Brain microvascular endothelial cell (primary cell): Measurements from ENCODE around the gene BACH1.

ENCODE experiments used
- DNase-seq: peaks from one replicate; pipeline ENCODE4 v3.0.0-alpha.2; 2020
- H3K27ac ChIP-seq: fragments of 250-450 bp; sonication (Bioruptor Pico); 2 replicates; pipeline ENCODE4 v1.5.1; 2020; ENCODE audit warnings: mild to moderate bottlenecking, moderate library complexity
- H3K27me3 ChIP-seq: fragments of 250-450 bp; sonication (Bioruptor Pico); replicated peaks from 2 replicates; pipeline ENCODE4 v1.5.1; 2020; ENCODE audit warnings: mild to moderate bottlenecking
- H3K36me3 ChIP-seq: fragments of 250-450 bp; sonication (Bioruptor Pico); replicated peaks from 2 replicates; pipeline ENCODE4 v1.5.1; 2020; ENCODE audit warnings: mild to moderate bottlenecking
- H3K4me3 ChIP-seq: 2 replicates; pipeline ENCODE4 v1.5.1; 2011; ENCODE audit warnings: low read depth, mild to moderate bottlenecking, control low read depth, low read length, moderate library complexity
- in situ Hi-C: cut with HindIII; loops from 2 replicates; pipeline ENCODE4 v1.10.0; 2017; ENCODE audit warnings: low sequenced_read_pairs, low pct_ligation_motif_present
- TF ChIP-seq, protein P1 (sequence below): IDR thresholded peaks from 2 replicates; pipeline ENCODE4 v1.5.1; 2011; ENCODE audit warnings: low read depth, mild to moderate bottlenecking, moderate library complexity, low read length, control low read depth, inconsistent platforms; ENCODE audit errors: missing control alignments

BACH1 gene

DNA sequence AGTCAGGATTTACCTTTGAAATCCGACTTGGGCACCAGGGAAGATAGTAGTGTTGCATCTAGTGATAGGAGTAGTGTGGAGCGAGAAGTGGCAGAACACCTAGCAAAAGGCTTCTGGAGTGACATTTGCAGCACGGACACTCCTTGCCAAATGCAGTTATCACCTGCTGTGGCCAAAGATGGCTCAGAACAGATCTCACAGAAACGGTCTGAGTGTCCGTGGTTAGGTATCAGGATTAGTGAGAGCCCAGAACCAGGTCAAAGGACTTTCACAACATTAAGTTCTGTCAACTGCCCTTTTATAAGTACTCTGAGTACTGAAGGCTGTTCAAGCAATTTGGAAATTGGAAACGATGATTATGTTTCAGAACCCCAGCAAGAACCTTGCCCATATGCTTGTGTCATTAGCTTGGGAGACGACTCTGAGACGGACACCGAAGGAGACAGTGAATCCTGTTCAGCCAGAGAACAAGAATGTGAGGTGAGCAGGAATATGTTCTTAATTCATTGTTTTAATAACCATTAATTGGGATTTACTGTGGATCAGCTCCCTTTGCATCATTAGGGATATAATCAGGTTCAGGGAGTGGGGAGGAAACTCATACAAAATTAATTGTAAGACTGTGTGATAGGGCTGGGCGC lies 28.3 kb downstream of the BACH1 start:
- TF ChIP-seq, protein P1, sequence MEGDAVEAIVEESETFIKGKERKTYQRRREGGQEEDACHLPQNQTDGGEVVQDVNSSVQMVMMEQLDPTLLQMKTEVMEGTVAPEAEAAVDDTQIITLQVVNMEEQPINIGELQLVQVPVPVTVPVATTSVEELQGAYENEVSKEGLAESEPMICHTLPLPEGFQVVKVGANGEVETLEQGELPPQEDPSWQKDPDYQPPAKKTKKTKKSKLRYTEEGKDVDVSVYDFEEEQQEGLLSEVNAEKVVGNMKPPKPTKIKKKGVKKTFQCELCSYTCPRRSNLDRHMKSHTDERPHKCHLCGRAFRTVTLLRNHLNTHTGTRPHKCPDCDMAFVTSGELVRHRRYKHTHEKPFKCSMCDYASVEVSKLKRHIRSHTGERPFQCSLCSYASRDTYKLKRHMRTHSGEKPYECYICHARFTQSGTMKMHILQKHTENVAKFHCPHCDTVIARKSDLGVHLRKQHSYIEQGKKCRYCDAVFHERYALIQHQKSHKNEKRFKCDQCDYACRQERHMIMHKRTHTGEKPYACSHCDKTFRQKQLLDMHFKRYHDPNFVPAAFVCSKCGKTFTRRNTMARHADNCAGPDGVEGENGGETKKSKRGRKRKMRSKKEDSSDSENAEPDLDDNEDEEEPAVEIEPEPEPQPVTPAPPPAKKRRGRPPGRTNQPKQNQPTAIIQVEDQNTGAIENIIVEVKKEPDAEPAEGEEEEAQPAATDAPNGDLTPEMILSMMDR = no peak
- in situ Hi-C loops = no loop called here
- no peak overlapping the region for H3K4me3 ChIP-seq
- H3K27ac ChIP-seq = no peak overlapping the region
- H3K27me3 ChIP-seq = no peaks in the 10 kb centered on the region
- no peak for DNase-seq
- H3K36me3 ChIP-seq = peaks cover 55% of the 10 kb centered on the region

DNA sequence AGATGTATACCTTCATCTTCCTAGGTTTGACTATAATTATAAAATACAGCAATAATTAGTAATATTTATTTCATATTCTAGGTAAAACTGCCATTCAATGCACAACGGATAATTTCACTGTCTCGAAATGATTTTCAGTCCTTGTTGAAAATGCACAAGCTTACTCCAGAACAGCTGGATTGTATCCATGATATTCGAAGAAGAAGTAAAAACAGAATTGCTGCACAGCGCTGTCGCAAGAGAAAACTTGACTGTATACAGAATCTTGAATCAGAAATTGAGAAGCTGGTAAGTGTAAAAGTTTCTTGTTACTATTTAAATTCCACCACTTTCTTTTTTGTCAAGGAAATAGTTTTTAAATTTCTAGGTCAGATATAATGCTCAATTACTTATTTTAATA lies 30.7 kb downstream of the BACH1 start:
- no peaks in the 10 kb centered on the region for H3K27me3 ChIP-seq
- DNase-seq = no peak
- no peak overlapping the region for H3K4me3 ChIP-seq
- TF ChIP-seq, protein P1 = no peak
- H3K36me3 ChIP-seq = peaks cover 46% of the 10 kb centered on the region
- in situ Hi-C loops = no loop called here
- no peak overlapping the region for H3K27ac ChIP-seq

DNA sequence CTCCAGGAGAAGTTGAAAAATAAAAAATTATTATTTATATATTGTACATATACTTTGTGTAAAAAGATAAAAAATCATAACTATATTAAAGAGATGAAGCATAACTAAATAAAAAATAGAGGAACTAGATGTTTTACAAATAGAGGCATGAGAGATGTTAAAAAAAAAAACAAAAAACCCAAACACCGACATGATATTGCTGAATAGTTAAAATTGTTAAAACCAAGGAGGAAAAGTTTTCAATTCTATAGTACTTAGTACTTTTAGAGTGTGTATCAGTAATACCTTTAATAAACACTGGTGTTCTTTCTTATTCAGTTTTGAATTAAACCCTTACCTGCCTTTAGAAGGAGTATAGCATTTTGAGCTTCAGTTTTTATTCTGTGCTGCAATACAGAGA lies 32.1 kb downstream of the BACH1 start:
- TF ChIP-seq, protein P1 = no peak
- DNase-seq = no peak
- in situ Hi-C loops = no loop called here
- H3K4me3 ChIP-seq = no peak overlapping the region
- peaks cover 45% of the 10 kb centered on the region for H3K36me3 ChIP-seq
- H3K27me3 ChIP-seq = no peaks in the 10 kb centered on the region
- peak overlapping the region; percentile 6 for H3K27ac ChIP-seq

DNA sequence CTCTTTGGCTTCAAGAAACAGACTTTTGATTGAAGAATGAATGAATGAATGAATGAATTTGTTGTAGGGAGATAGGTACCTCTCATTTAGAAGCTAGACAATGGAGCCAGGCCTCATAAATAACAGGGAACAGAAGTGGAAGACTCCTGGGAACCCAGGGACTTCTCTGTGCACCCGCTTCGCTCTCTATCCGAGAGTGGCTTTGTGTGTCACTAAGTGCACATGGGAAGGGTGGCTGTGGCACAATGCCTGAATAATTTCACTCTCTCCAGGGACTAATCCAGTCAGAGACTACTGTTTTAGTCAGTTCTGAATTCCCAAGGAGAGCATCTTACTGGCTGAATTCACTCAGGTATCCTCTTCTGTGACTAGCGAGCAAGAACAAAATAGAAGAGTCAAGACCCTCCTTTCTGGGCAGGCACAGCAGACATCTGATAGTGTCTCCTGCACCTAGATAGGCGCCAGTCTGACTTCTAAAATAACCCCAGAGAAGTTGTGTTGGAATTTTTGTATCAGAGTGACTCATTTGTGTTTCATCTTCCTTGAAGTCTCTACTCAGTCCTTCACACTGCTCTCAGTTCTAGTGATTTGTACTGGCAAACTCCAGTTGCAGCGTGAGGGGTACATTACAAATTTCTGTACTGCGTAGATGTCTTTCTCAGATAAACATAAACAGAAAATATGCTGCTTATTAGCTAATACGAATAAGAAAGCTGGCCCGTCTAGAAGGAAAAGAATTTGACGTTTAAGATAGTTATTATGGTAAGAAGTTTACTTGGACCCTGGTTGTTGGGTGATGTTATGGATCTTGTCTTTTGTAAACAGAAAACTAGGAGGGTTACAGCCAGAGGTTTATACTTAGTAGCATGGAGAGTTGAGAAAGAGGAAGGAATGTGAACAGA lies 34.0 kb downstream of the BACH1 start:
- peak; percentile 74 for DNase-seq
- TF ChIP-seq, protein P1 = no peak
- Histone ChIP-seq H3K27ac (peak overlapping the region; percentile 91), H3K4me3 (no peak overlapping the region), H3K36me3 (peaks cover 27% of the 10 kb centered on the region), H3K27me3 (no peaks in the 10 kb centered on the region)
- in situ Hi-C loops = no loop called here

DNA sequence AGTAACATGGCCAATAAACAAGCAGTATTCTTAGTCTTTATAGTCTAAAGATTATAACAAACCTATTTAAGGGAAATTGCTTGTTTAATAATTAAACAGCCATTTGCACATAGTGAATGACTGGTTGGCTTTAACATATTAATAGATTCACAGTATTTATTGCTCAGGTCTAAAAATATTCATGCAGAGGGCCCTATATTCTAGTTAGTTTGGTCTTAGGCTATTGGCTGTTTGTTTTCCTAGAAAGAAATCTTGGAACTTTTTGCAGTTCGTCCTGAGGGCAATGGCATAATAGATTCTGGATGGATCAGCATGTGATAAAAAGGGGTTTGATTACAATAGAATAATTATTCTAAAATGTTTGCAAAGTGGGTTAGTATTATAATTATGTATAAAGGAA lies 34.7 kb downstream of the BACH1 start:
- Histone ChIP-seq H3K4me3 (no peak overlapping the region), H3K27me3 (no peaks in the 10 kb centered on the region), H3K27ac (peak overlapping the region; percentile 91), H3K36me3 (peaks cover 24% of the 10 kb centered on the region)
- in situ Hi-C loops = no loop called here
- no peak for DNase-seq
- TF ChIP-seq, protein P1 = no peak
